ENCODE data around the gene CTPS2. TPM values are rescaled to one million over a fixed set of nuclear protein-coding genes. Genes with fewer than 3 reads are reported as not detected.
"Not testable (repeated sequence)": the region's sequence is repeated elsewhere in the genome, so short reads cannot be mapped to it uniquely, and the experiment has no call there.

CTPS2 gene
- total RNA-seq, 2 experiments from 2014 or later: 6.0 to 6.9 TPM

DNA sequence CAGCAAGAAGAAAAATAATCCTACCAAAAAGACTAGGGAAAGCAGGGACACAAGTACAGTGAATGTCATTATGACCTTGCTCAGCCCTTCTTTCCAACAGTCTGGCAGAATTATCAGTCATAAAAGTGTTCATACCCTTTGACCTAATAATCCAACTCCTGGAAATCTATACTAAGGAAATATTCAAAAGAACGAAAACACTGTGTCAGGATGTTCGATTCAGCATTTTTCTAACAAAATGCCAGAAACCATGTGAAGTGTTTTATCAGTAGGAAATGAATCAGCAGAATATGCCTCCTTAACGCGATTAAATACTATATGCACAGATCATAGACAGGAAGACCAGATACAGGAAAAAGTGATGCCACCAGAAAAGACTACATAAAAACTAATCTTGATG lies 78.7 kb downstream of the CTPS2 start:
- Mint-ChIP-seq H3K9me3 (no peaks in the 10 kb centered on the region), H3K36me3 (peaks cover 3% of the 10 kb centered on the region), H3K4me3 (no peak overlapping the region), H3K27me3 (no peaks in the 10 kb centered on the region), H3K4me1 (peaks cover 2% of the 10 kb centered on the region), H3K27ac (no peak overlapping the region)
- DNase-seq (no peak), ATAC-seq (ENCODE audit: low read depth) (no peak)
- POLR2A ChIA-PET: no interaction called here

DNA sequence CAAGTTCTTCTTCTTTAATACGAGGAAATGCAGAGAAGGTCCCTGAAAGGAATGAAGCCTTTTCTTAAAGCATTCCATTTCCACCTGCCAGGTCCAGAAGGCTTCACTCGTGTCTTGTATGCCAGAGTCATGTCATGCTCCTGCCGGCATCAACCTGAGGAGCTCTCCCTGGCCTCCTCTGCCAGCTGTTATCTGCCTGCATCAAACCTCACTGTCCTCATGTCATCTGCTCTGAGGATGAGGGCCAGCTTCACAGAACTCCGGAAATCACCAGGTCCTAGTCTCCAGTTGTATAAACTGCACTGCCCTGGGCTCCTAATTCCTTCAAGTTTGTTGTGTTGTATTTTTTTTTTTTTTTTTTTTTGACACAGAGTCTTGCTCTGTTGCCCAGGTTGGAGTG lies 82.6 kb downstream of the CTPS2 start:
- POLR2A ChIA-PET: no interaction called here
- no peak for DNase-seq
- no peaks in the 10 kb centered on the region for H3K9me3 Mint-ChIP-seq
- H3K4me3 Mint-ChIP-seq: no peak overlapping the region
- H3K27ac Mint-ChIP-seq: no peak overlapping the region
- H3K36me3 Mint-ChIP-seq: peaks cover 2% of the 10 kb centered on the region
- H3K4me1 Mint-ChIP-seq: peaks cover 2% of the 10 kb centered on the region
- ATAC-seq (ENCODE audit: low read depth): no peak
- H3K27me3 Mint-ChIP-seq: no peaks in the 10 kb centered on the region

GRCh38 chrX:16628946-16629595 lies 83.4 kb downstream of the CTPS2 start:
- no peak overlapping the region for H3K27ac Mint-ChIP-seq
- H3K4me3 Mint-ChIP-seq: no peak overlapping the region
- peaks cover 2% of the 10 kb centered on the region for H3K4me1 Mint-ChIP-seq
- no peaks in the 10 kb centered on the region for H3K27me3 Mint-ChIP-seq
- no peak for ATAC-seq (ENCODE audit: low read depth)
- DNase-seq: no peak
- H3K9me3 Mint-ChIP-seq: no peaks in the 10 kb centered on the region
- H3K36me3 Mint-ChIP-seq: peaks cover 2% of the 10 kb centered on the region
- POLR2A ChIA-PET: no interaction called here

DNA sequence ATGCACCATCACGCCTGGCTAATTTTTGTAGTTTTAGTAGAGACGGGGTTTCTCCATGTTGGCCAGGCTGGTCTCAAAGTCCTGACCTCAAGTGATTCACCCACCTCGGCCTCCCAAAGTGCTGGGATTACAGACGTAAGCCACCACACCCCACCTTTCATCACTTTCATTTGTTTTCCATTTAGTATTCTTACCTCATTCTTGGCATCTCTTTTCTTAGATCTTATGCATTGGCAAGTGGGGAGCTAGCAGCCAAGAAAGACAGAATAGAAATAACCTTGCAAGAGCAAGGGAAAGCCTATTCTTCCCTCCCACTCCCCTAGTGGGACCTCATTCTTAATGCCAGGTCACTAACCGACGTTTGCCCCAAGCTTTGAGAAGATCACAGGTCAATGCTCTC lies 84.0 kb downstream of the CTPS2 start:
- POLR2A ChIA-PET, H3K4me1 Mint-ChIP-seq, H3K27ac Mint-ChIP-seq: not testable (repeated sequence)

GRCh38 chrX:16619024-16619423 lies 93.4 kb downstream of the CTPS2 start:
- Mint-ChIP-seq H3K4me1 (no peaks in the 10 kb centered on the region), H3K36me3 (peaks cover 17% of the 10 kb centered on the region), H3K4me3 (no peak overlapping the region), H3K9me3 (no peaks in the 10 kb centered on the region), H3K27me3 (no peaks in the 10 kb centered on the region), H3K27ac (no peak overlapping the region)
- ATAC-seq (ENCODE audit: low read depth) (no peak), DNase-seq (no peak)
- POLR2A ChIA-PET: no interaction called here

More for the DNA sequence above, 84.0 kb downstream of the CTPS2 start:
- not testable (repeated sequence) for H3K4me3 Mint-ChIP-seq; DNase-seq; H3K9me3 Mint-ChIP-seq; ATAC-seq (ENCODE audit: low read depth); H3K27me3 Mint-ChIP-seq; H3K36me3 Mint-ChIP-seq

DNA sequence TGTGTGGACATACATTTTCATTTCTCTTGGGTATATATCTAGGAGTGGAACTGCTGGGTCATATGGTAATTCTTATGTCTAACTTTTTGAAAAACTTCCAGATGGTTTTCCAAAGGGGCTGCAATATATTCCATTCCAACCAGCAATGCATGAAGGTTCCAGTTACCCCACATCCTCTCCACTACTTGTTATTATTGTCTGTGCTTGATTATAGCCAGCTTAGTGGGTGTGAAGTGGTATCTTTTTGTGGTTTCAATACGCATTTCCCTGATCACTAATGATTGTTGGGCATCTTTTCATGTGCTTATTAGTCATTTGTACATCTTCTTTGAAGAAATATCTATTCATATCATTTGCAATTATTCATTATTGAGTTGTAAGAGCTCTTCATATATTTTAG lies 94.0 kb downstream of the CTPS2 start:
- POLR2A ChIA-PET: no interaction called here
- H3K4me3 Mint-ChIP-seq: no peak overlapping the region

GRCh38 chrX:16617382-16617781 lies 95.1 kb downstream of the CTPS2 start:
- Mint-ChIP-seq H3K27ac (no peak overlapping the region), H3K36me3 (peaks cover 22% of the 10 kb centered on the region), H3K4me1 (no peaks in the 10 kb centered on the region), H3K4me3 (no peak overlapping the region), H3K27me3 (no peaks in the 10 kb centered on the region), H3K9me3 (no peaks in the 10 kb centered on the region)
- ATAC-seq (ENCODE audit: low read depth) (no peak), DNase-seq (no peak)
- POLR2A ChIA-PET: no interaction called here

More for the DNA sequence above, 94.0 kb downstream of the CTPS2 start:
- Mint-ChIP-seq H3K36me3 (peaks cover 17% of the 10 kb centered on the region), H3K4me1 (no peaks in the 10 kb centered on the region), H3K9me3 (no peaks in the 10 kb centered on the region), H3K27ac (no peak overlapping the region), H3K27me3 (no peaks in the 10 kb centered on the region)
- DNase-seq: no peak
- ATAC-seq (ENCODE audit: low read depth): no peak

GRCh38 chrX:16612257-16612897 lies 100.1 kb downstream of the CTPS2 start:
- Mint-ChIP-seq H3K4me3 (no peak overlapping the region), H3K27ac (no peak overlapping the region), H3K36me3 (peaks cover 11% of the 10 kb centered on the region), H3K9me3 (no peaks in the 10 kb centered on the region), H3K27me3 (no peaks in the 10 kb centered on the region), H3K4me1 (peaks cover under 1% of the 10 kb centered on the region)
- no peak for DNase-seq
- ATAC-seq (ENCODE audit: low read depth): no peak
- POLR2A ChIA-PET: no interaction called here

DNA sequence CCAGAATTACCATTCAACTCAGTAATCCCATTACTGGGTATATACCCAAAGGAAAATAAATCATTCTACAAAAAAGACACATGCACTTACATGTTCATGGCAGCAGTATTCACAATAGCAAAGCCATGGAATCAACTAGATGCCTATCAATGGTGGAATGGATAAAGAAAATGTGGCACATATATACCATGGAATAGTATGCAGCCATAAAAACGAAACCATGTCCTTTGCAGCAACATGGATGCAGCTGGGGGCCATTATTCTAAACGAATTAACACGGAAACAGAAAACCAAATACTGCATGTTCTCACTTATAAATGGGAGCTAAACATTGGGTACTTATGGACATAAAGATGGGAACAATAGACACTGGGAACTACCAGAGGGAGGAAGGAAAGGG lies 101.8 kb downstream of the CTPS2 start:
- DNase-seq; H3K4me1 Mint-ChIP-seq; H3K4me3 Mint-ChIP-seq; POLR2A ChIA-PET; H3K27ac Mint-ChIP-seq; H3K9me3 Mint-ChIP-seq; H3K27me3 Mint-ChIP-seq; ATAC-seq (ENCODE audit: low read depth); H3K36me3 Mint-ChIP-seq: not testable (repeated sequence)

- POLR2A ChIA-PET: no interaction called here
- no peak overlapping the region for H3K4me3 Mint-ChIP-seq
- H3K9me3 Mint-ChIP-seq: no peaks in the 10 kb centered on the region
- no peaks in the 10 kb centered on the region for H3K27me3 Mint-ChIP-seq
- H3K4me1 Mint-ChIP-seq: peaks cover 3% of the 10 kb centered on the region
- H3K36me3 Mint-ChIP-seq: peaks cover 7% of the 10 kb centered on the region
- DNase-seq (no peak), ATAC-seq (ENCODE audit: low read depth) (no peak)
- no peak overlapping the region for H3K27ac Mint-ChIP-seq
These were observed 102.3 kb downstream of the CTPS2 start for GRCh38 chrX:16610121-16610621.

DNA sequence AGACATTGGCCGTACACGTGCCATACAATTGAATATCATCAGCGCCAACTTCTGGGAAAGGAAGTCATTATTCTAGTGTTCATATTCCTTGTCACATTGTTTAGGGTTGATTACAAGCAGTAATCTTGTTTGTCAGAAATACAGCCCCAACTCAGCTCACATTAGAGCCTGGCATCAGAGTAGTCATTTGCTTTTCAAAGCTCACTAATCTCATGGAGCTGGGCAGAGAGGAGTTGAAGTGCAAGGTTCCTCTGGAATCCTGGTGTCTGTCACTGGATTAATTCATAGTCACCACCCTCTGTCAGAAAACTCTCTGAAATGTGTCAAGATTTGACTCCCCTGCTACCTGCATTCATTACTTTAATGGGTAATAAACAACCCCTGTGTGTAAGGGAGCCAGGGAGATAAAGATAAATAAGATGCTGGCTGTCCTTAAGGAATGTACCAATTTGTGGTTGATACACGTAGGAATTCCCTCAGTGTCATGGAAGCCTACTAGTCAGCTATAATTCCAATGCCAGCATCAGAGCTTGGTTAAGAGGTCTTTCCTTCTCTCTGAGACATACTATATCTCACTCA lies 106.2 kb downstream of the CTPS2 start:
- Mint-ChIP-seq H3K27ac (no peak overlapping the region), H3K4me1 (peaks cover 15% of the 10 kb centered on the region), H3K9me3 (no peaks in the 10 kb centered on the region), H3K27me3 (no peaks in the 10 kb centered on the region), H3K36me3 (peaks cover 2% of the 10 kb centered on the region), H3K4me3 (no peak overlapping the region)
- ATAC-seq (ENCODE audit: low read depth) (no peak), DNase-seq (no peak)
- POLR2A ChIA-PET: no interaction called here

DNA sequence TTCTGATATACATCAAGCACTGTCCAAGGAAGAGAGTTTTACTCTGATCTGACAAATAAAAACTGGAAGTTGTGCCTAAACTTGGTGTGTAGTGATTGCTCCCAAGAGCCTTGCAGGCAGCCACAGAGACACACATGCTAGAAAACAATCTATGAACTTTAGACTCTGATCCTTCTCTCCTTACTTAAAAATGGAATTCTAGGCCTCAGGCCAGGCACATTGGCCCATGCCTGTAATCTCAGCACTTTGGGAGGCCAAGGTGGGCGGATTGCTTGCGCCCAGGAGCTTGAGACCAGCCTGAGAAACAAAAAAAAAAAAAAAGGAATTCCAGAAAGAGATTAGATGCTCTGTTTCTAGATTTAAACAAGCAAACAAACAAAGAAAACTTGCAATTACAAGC lies 108.1 kb downstream of the CTPS2 start:
- H3K4me3 Mint-ChIP-seq: peak overlapping the region; percentile 65
- H3K36me3 Mint-ChIP-seq: no peaks in the 10 kb centered on the region
- H3K4me1 Mint-ChIP-seq: peaks cover 15% of the 10 kb centered on the region
- H3K9me3 Mint-ChIP-seq: no peaks in the 10 kb centered on the region
- ATAC-seq (ENCODE audit: low read depth) (no peak), DNase-seq (no peak)
- POLR2A ChIA-PET: no interaction called here
- H3K27ac Mint-ChIP-seq: peak overlapping the region; percentile 86
- no peaks in the 10 kb centered on the region for H3K27me3 Mint-ChIP-seq

- Mint-ChIP-seq H3K9me3 (no peaks in the 10 kb centered on the region), H3K4me1 (peaks cover 15% of the 10 kb centered on the region), H3K36me3 (no peaks in the 10 kb centered on the region), H3K27me3 (no peaks in the 10 kb centered on the region), H3K4me3 (peak overlapping the region; percentile 65), H3K27ac (peak overlapping the region; percentile 86)
- DNase-seq (no peak), ATAC-seq (ENCODE audit: low read depth) (peak; percentile 42)
- POLR2A ChIA-PET: no interaction called here
These were observed 108.6 kb downstream of the CTPS2 start for GRCh38 chrX:16603822-16604221.

GRCh38 chrX:16603235-16603634 lies 109.2 kb downstream of the CTPS2 start:
- peaks cover 15% of the 10 kb centered on the region for H3K4me1 Mint-ChIP-seq

More at GRCh38 chrX:16603235-16603634, 109.2 kb downstream of the CTPS2 start:
- H3K9me3 Mint-ChIP-seq; POLR2A ChIA-PET; DNase-seq; ATAC-seq (ENCODE audit: low read depth); H3K36me3 Mint-ChIP-seq; H3K27me3 Mint-ChIP-seq; H3K4me3 Mint-ChIP-seq: not testable (repeated sequence)
- H3K27ac Mint-ChIP-seq: peak overlapping the region; percentile 86

Data from activated naive CD8-positive, alpha-beta T cell treated with anti-CD3 and anti-CD28 coated beads, Interleukin-2, amount 10 ng/mL, durations not matched to agents 7 days and 5 days (primary cell).